Stomach (tissue), 9 donors: ENCODE data around the gene SEC22C. TPM values are rescaled to one million over a fixed set of nuclear protein-coding genes. Genes with fewer than 3 reads are reported as not detected.
A peak's percentile ranks its signal among the peaks of the same experiment; 100 is the strongest.

ENCODE experiments used
- DNase-seq, 2 donors: peaks; one replicate each; pipeline versions ENCODE4 v3.0.0 to v3.0.0-alpha.2; 2013 to 2019
- H3K27ac ChIP-seq, 5 donors: fragments of 200-600 bp in 4 of 5; sonication (generic) in 4 of 5; one replicate each; pipeline ENCODE4 v1.5.1; 2013 to 2019; ENCODE audit warnings: mild to moderate bottlenecking in 1 of 5, moderate library complexity in 1 of 5
- H3K27me3 ChIP-seq, 3 donors: fragments of 200-600 bp; sonication (generic); one replicate each; pipeline ENCODE4 v1.5.1; 2017 to 2019; ENCODE audit warnings: mixed run types in 1 of 3
- H3K36me3 ChIP-seq, 4 donors: fragments of 200-600 bp; sonication (generic); 1 replicate in 3 of 4; 2 replicates in 1 of 4; pipeline ENCODE4 v1.5.1; 2016 to 2019
- H3K4me1 ChIP-seq, 4 donors: fragments of 200-600 bp; sonication (generic); one replicate each; pipeline ENCODE4 v1.5.1; 2016 to 2019
- H3K4me3 ChIP-seq, 4 donors: fragments of 200-600 bp; sonication (generic) in 3 of 4; one replicate each; pipeline ENCODE4 v1.5.1; 2016 to 2019; ENCODE audit warnings: mild to moderate bottlenecking in 1 of 4
- H3K9me3 ChIP-seq, 4 donors: fragments of 200-600 bp; sonication (generic); one replicate each; pipeline ENCODE4 v1.5.1; 2016 to 2019
- CTCF ChIP-seq, 7 experiments: fragments of 450-650 bp in 4 of 7; fragments of 200-600 bp in 3 of 7; sonication (generic) in 3 of 7; IDR thresholded peaks; one replicate each; pipeline ENCODE4 v1.5.1; 2016 to 2019; ENCODE audit warnings: antibody characterized with exemption in 7 of 7, control low read depth in 2 of 7, mild to moderate bottlenecking in 1 of 7
- EP300 ChIP-seq: sonication (generic); formaldehyde crosslinking; IDR thresholded peaks from one replicate; pipeline ENCODE4 v1.6.1; 2017; ENCODE audit warnings: antibody characterized with exemption
- POLR2A ChIP-seq, 4 donors: fragments of 450-650 bp; IDR thresholded peaks; one replicate each; pipeline ENCODE4 v1.6.1; 2016; ENCODE audit warnings: antibody characterized with exemption in 4 of 4, control low read depth in 2 of 4, mild to moderate bottlenecking in 1 of 4, moderate library complexity in 1 of 4
- POLR2AphosphoS5 ChIP-seq, 3 donors: sonication (generic); formaldehyde crosslinking; IDR thresholded peaks; one replicate each; pipeline ENCODE4 v1.6.1; 2016; ENCODE audit warnings: antibody characterized with exemption in 3 of 3
- WGBS, 5 donors: extraction: QIAGEN DNeasy Blood & Tissue Kit in 3 of 5; methylation state at CpG; one replicate each; pipeline versions ENCODE4 v1.1.5 to v1.1.7; 2013 to 2018; 5-methylcytosine and 5-hydroxymethylcytosine counted together
- intact Hi-C: fragments of 100-400 bp; cut with DNase I; formaldehyde crosslinking; loops from one replicate; pipeline ENCODE4 v1.15.1; 2023; ENCODE audit warnings: low total_unique reads
- polyA plus RNA-seq, 3 donors: library from polyadenylated mRNA; stranded (reverse); fragments of 200-250 nt; gene quantifications; one replicate each; pipeline ENCODE4 v1.2.3, GENCODE V29; 2013
- total RNA-seq, 5 donors: library from RNA; depleted of rRNA; stranded (reverse); fragments of >200 nt; gene quantifications; one replicate each; pipeline versions ENCODE4 v1.1.0 to v1.2.3, GENCODE V29; 2014 to 2016
- donor health status: healthy with polysubstance abuse.
- donor health status: Bipolar disorder and iron deficiency.
- donor health status: healthy.

The SEC22C gene
- total and polyA plus RNA-seq, 8 donors, result 9.8 to 64.3 (median 28.9) TPM

DNA sequence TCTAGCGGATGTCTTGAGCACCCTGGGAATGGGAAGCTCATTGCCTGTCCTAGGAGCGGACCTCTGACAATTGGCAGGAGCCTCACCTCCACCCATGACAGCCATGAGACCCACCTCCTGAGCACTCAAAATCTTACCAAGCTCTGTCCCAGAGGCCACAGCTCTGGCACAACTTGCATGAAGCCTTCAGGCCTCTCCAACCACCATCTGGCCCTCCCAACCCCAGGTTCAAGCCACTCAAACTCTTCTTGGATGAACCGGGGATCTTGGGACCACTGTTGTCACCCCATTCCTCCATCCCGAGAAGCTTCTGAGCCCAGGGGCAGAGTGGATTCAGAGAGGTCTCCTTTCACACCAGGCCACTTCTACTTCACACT lies 77.8 kb downstream of the SEC22C start:
- no peak overlapping the region for H3K27ac ChIP-seq
- H3K4me3 ChIP-seq, result no peak overlapping the region
- no peaks in the 10 kb centered on the region for H3K9me3 ChIP-seq
- no peak for TF ChIP-seq EP300
- no peak for TF ChIP-seq POLR2AphosphoS5 (IDR thresholded peaks at IDR 0.05)
- no peak for TF ChIP-seq CTCF (IDR thresholded peaks at IDR 0.05)
- WGBS, 5 donors, result 81 to 97% (median 96%) methylated on average over 3 to 4 of the region's 4 CpGs
- peak in 1 of 2 donors; percentile 17 for DNase-seq
- H3K27me3 ChIP-seq, result peaks cover 0 to 44% (median 19%) of the 10 kb centered on the region in 3 donors
- intact Hi-C loops, result no loop called here
- no peaks in the 10 kb centered on the region for H3K36me3 ChIP-seq
- H3K4me1 ChIP-seq, result peaks cover 18 to 49% (median 32%) of the 10 kb centered on the region in 4 donors

DNA sequence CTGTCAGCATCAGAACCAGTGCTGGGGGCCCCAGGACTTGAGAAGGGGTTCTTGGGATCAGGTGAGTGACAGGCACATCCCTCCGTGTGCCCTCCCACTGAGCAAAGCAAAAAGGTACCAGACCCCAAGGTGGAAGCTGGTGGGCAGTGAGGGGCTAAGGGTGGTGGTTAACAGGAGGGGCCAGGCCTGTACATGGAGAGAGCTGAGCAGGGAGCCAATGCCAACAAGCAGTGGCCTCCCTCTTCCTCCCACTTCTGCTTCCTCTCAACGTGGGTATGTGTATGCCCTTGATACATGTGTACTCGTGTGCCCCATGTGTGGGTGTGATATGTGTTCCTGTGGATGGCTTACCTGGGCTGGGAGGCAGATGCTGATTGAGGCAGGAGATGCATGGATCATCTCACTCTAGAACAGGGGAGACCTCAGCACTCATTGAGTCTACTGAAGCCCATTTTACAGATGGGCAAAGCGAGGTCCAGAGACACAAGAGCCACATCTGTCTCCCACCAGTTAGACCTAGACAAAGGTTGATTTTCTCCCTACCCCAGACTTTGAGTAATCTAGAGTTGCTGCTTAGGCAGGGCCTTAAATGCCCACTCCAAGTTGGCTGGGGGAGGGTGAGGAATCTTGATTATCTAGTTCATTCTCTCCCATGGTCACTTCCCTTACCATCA lies 78.4 kb downstream of the SEC22C start:
- Histone ChIP-seq H3K27me3 (peaks cover 0 to 49% (median 19%) of the 10 kb centered on the region in 3 donors), H3K4me3 (peak overlapping the region; percentile 61 to 67 (median 62)), H3K36me3 (no peaks in the 10 kb centered on the region), H3K9me3 (no peaks in the 10 kb centered on the region), H3K27ac (peak overlapping the region in 1 of 5 donors; percentile 78), H3K4me1 (peaks cover 18 to 44% (median 32%) of the 10 kb centered on the region in 4 donors)
- 67 to 83% (median 71%) methylated on average over 4 of the region's 4 CpGs for WGBS, 5 donors
- TF ChIP-seq POLR2A (IDR thresholded peaks at IDR 0.05) (no peak), POLR2AphosphoS5 (IDR thresholded peaks at IDR 0.05) (no peak), CTCF (IDR thresholded peaks at IDR 0.05) (no peak), EP300 (no peak)
- peak in 1 of 2 donors; percentile 23 for DNase-seq
- intact Hi-C loops, result no loop called here

DNA sequence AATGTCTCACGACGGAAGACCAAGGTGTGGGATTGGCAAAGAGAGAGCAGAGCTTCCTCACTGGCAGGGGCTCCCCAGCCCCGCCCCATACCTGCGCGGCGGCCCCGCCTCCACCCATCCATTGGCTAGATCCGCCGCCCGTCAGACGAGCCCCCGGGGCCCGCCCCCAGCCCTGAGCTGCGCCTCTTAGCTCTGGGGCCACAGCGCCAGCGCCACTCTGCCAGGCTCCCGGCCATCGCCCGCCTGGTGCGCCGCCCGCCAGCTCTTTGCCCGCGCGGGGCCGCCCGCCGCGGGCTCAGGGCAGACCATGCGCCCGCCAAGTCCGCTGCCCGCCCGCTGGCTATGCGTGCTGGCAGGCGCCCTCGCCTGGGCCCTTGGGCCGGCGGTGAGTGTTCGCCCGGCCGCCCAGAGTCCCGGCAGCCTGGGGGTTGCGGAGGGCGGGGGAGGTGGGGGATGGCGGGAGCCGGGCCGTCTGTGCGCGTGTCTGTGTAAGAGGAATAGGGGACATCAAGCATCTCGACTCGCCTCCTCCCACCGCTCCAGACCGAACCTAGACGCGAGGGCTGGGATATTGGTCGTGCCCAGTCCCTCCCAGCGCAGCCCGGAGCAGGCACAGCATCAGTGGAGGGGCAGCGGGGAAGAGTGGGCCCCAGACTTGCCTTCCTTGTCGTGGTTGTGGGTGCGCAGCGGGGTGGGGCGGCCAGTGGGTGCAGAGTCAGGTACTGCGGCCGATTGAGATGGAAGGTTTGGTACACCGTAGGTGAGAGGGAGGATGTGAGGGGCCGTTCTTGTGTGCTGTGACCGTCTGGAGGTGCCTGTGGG lies 79.1 kb downstream of the SEC22C start, which contains the start of gene VIPR1:
TSS of gene VIPR1 (plus strand) at position 215 of the 822 bp plus-strand sequence. CDS start at position 308, 93 bp downstream.
- Histone ChIP-seq H3K4me1 (peaks cover 18 to 36% (median 31%) of the 10 kb centered on the region in 4 donors), H3K27me3 (peaks cover 0 to 50% (median 19%) of the 10 kb centered on the region in 3 donors), H3K4me3 (peak within 1 kb of the TSS; percentile 61 to 67 (median 62)), H3K27ac (peak within 1 kb of the TSS; percentile 61 to 79 (median 70)), H3K36me3 (no peaks in the 10 kb centered on the region), H3K9me3 (no peaks in the 10 kb centered on the region)
- WGBS, 5 donors, result 7 to 10% (median 9%) methylated on average over 25 to 69 of the region's 69 CpGs
- intact Hi-C loops, result no loop called here
- DNase-seq, result peak; percentile 95
- TF ChIP-seq POLR2AphosphoS5 (IDR thresholded peaks at IDR 0.05) (peak in 2 of 3 donors; percentile 55 to 68), EP300 (no peak), POLR2A (IDR thresholded peaks at IDR 0.05) (no peak), CTCF (IDR thresholded peaks at IDR 0.05) (no peak)

DNA sequence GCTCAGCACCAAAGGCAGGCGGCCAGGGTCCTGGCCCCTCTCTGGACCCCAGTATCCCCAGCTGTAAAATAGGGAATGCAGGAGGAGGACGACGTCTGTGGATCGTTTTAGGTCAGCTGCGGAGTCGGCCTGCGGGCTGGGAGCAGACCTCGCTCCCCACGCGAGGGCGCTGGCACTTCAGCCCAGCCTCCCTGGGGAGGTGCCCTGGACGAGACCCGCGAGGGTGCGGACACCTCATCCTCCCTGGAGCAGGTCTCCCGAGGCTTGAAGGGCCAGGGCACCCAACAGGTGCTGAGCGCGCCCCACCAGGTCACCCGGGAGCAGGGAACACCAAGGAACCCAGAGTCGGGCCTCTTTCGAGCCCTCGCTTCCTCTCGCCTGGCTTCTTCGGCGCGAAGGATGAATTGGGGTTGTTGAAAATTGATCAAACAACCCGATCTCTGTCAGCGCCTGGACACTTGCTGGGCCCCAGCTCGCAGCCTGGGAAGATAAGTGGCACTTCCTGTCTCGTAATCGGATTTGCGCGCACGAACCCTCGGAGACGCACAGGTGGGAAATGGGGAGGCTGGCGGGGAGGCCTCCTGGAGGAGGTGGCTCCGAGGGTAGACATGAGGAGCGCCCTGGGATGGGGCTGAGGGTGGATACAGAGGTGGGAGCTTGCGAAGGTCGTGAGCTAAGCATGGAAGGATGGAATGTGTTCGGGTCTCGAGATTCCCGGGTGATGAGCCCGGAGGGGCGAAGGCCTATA lies 79.9 kb downstream of the SEC22C start:
- intact Hi-C loops, result no loop called here
- Histone ChIP-seq H3K9me3 (no peaks in the 10 kb centered on the region), H3K4me3 (peak overlapping the region; percentile 61 to 67 (median 62)), H3K27ac (peak overlapping the region; percentile 54 to 79 (median 70)), H3K4me1 (peaks cover 18 to 33% (median 27%) of the 10 kb centered on the region in 4 donors), H3K36me3 (no peaks in the 10 kb centered on the region), H3K27me3 (peaks cover 0 to 50% (median 19%) of the 10 kb centered on the region in 3 donors)
- TF ChIP-seq EP300 (no peak), CTCF (IDR thresholded peaks at IDR 0.05) (peak in 4 of 7 experiments; percentile 47 to 69 (median 53)), POLR2AphosphoS5 (IDR thresholded peaks at IDR 0.05) (peak in 1 of 3 donors; percentile 14)
- WGBS, 5 donors, result 1% methylated on average over 35 to 46 of the region's 46 CpGs
- peak; percentile 78 to 85 for DNase-seq
